GM12865 (cell line): ENCODE results near the gene ALLC.
"Not testable (repeated sequence)": the region's sequence is repeated elsewhere in the genome, so short reads cannot be mapped to it uniquely, and the experiment has no call there.

Experiments
- DNase-seq: peaks from one replicate; pipeline ENCODE4 v3.0.0; 2010; ENCODE audit warnings: low read depth
- H3K4me3 ChIP-seq: 2 replicates; pipeline ENCODE4 v1.5.1; 2011; ENCODE audit warnings: mild to moderate bottlenecking, low read depth, low read length, control low read depth
- CTCF ChIP-seq: IDR thresholded peaks from 2 replicates; pipeline ENCODE4 v1.5.1; 2011; ENCODE audit warnings: low read length, control low read depth, low read depth, inconsistent platforms; ENCODE audit not compliant: insufficient read depth; ENCODE audit errors: missing control alignments

ALLC gene

GRCh38 chr2:3633982-3634595, 23.9 kb upstream of the ALLC start:
- no peak for DNase-seq
- no peak overlapping the region for H3K4me3 ChIP-seq
- no peak for TF ChIP-seq CTCF

GRCh38 chr2:3634596-3635121, 23.3 kb upstream of the ALLC start:
- DNase-seq, result no peak
- TF ChIP-seq CTCF, result no peak
- H3K4me3 ChIP-seq, result no peak overlapping the region

GRCh38 chr2:3635171-3635974, 22.6 kb upstream of the ALLC start:
- no peak for TF ChIP-seq CTCF
- DNase-seq, result no peak
- no peak overlapping the region for H3K4me3 ChIP-seq

- not testable (repeated sequence) for DNase-seq, H3K4me3 ChIP-seq
These were observed 22.0 kb upstream of the ALLC start for GRCh38 chr2:3635975-3636327.

GRCh38 chr2:3636586-3637310, 21.3 kb upstream of the ALLC start:
- no peak for DNase-seq
- no peak for TF ChIP-seq CTCF
- no peak overlapping the region for H3K4me3 ChIP-seq

- no peak for DNase-seq
- no peak for TF ChIP-seq CTCF
- H3K4me3 ChIP-seq, result no peak overlapping the region
These were observed 20.7 kb upstream of the ALLC start for GRCh38 chr2:3637311-3637675.
